ENCODE results near the gene GRK1. TPM values are rescaled to one million over a fixed set of nuclear protein-coding genes. Genes with fewer than 3 reads are reported as not detected.

GRK1 gene
- total RNA-seq, 1 experiment from 2014 or later: not detected

DNA sequence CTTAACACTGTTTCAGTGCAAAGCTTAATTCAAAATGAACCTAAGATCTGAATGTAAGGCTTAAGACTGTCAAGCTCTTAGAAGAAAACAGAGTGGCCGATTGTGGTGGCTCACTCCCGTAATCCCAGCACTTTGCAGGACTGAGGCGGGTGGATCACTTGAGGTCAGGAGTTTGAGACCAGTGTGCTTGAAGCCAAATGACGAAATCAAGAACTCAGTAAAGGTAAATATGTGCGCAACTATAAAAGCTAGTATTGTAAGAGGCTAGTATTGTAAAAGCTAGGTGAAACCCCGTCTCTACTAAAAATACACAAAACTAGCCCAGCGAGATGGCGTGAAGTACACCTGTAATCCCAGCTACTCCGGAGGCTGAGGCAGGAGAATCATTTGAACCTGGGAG is 21.7 kb upstream of the GRK1 start:
- no peaks in the 10 kb centered on the region for H3K27me3 Mint-ChIP-seq (ENCODE audit: insufficient read depth, unreplicated experiment)
- intact Hi-C loops (cut with micrococcal nuclease): no loop called here
- no TSS peak for BruUV-seq (replicated peaks)
- H3K4me1 Mint-ChIP-seq (ENCODE audit: insufficient read depth, unreplicated experiment): peaks cover 8% of the 10 kb centered on the region
- TF ChIP-seq, protein P1, sequence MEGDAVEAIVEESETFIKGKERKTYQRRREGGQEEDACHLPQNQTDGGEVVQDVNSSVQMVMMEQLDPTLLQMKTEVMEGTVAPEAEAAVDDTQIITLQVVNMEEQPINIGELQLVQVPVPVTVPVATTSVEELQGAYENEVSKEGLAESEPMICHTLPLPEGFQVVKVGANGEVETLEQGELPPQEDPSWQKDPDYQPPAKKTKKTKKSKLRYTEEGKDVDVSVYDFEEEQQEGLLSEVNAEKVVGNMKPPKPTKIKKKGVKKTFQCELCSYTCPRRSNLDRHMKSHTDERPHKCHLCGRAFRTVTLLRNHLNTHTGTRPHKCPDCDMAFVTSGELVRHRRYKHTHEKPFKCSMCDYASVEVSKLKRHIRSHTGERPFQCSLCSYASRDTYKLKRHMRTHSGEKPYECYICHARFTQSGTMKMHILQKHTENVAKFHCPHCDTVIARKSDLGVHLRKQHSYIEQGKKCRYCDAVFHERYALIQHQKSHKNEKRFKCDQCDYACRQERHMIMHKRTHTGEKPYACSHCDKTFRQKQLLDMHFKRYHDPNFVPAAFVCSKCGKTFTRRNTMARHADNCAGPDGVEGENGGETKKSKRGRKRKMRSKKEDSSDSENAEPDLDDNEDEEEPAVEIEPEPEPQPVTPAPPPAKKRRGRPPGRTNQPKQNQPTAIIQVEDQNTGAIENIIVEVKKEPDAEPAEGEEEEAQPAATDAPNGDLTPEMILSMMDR (IDR thresholded peaks at IDR 0.05; ENCODE audit: unreplicated experiment): no peak
- H3K36me3 Mint-ChIP-seq (ENCODE audit: insufficient read depth, unreplicated experiment): peaks cover 26% of the 10 kb centered on the region
- no peak for DNase-seq (ENCODE audit: unreplicated experiment)
- no peak overlapping the region for H3K27ac Mint-ChIP-seq (ENCODE audit: low read depth, unreplicated experiment)
- H3K9me3 Mint-ChIP-seq (ENCODE audit: unreplicated experiment): peaks cover 9% of the 10 kb centered on the region
- H3K4me3 Mint-ChIP-seq (ENCODE audit: unreplicated experiment): no peak overlapping the region
- ChIA-PET CTCF (no interaction called here), POLR2A (interaction anchor here (1.1 kb wide), 1 partner anchor 114 kb away, joined by 3 read pairs; the partner anchor contains the start of gene TMEM255B)

DNA sequence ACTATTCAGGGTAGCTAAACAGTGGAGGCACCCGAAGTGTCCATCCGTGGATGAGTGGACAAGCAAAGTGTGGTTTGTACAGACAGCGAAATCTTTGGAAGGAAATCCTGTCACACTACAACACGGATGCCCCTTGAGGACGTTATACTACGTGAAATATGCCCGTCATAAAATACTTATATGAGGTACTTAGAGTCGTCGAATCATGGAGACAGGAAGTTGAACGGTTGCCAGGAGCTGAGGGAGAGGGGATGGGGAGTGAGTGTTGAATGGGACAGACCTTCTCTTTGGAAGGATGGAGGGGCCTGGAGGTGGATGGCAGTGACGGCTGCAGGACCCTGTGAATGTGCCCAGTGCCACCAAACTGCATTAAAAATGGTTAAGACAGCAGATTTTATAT is 20.6 kb upstream of the GRK1 start:
- Mint-ChIP-seq H3K9me3 (ENCODE audit: unreplicated experiment) (peaks cover 9% of the 10 kb centered on the region), H3K27me3 (ENCODE audit: insufficient read depth, unreplicated experiment) (no peaks in the 10 kb centered on the region), H3K4me1 (ENCODE audit: insufficient read depth, unreplicated experiment) (peaks cover 8% of the 10 kb centered on the region), H3K36me3 (ENCODE audit: insufficient read depth, unreplicated experiment) (peaks cover 19% of the 10 kb centered on the region), H3K4me3 (ENCODE audit: unreplicated experiment) (no peak overlapping the region), H3K27ac (ENCODE audit: low read depth, unreplicated experiment) (no peak overlapping the region)
- CTCF ChIA-PET: no interaction called here
- TF ChIP-seq, protein P1 (IDR thresholded peaks at IDR 0.05; ENCODE audit: unreplicated experiment): no peak
- DNase-seq (ENCODE audit: unreplicated experiment): no peak
- intact Hi-C loops (cut with micrococcal nuclease): no loop called here
- BruUV-seq (replicated peaks): no TSS peak
- POLR2A ChIA-PET: interaction anchor here (0.5 to 0.6 kb wide), 2 partner anchors 100 to 128 kb away, joined by 3 to 5 read pairs; no protein-coding TSS in a partner anchor

DNA sequence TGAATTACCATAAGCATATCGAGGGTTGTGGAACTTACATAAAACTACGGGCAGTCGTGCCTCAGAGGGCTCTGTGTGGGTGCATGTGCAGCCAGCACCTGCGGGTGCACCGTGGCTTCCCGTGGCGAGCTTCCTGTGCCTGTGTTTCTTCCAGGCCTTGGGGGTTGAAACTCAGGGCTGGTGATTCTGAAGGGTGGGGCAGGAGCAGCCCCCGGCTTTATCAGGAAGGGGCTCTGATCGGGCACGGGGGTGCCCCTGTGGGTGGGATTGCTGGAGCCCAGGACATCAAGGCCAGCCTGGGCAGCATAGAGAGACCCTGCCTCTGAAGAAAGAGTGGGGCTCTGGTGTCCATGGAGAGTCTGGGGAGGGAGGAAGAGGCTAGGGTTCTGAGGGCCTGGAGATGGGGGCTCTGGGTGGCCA is 20.1 kb upstream of the GRK1 start:
- TF ChIP-seq, protein P1 (IDR thresholded peaks at IDR 0.05; ENCODE audit: unreplicated experiment): no peak
- Mint-ChIP-seq H3K27me3 (ENCODE audit: insufficient read depth, unreplicated experiment) (no peaks in the 10 kb centered on the region), H3K27ac (ENCODE audit: low read depth, unreplicated experiment) (no peak overlapping the region), H3K9me3 (ENCODE audit: unreplicated experiment) (peaks cover 9% of the 10 kb centered on the region), H3K4me1 (ENCODE audit: insufficient read depth, unreplicated experiment) (peaks cover 8% of the 10 kb centered on the region), H3K4me3 (ENCODE audit: unreplicated experiment) (no peak overlapping the region), H3K36me3 (ENCODE audit: insufficient read depth, unreplicated experiment) (peaks cover 15% of the 10 kb centered on the region)
- CTCF ChIA-PET: no interaction called here
- intact Hi-C loops (cut with micrococcal nuclease): no loop called here
- no peak for DNase-seq (ENCODE audit: unreplicated experiment)
- no TSS peak for BruUV-seq (replicated peaks)
- POLR2A ChIA-PET: interaction anchor here (0.6 to 1.3 kb wide), 5 partner anchors 17 to 590 kb away, joined by 3 to 4 read pairs (median 3); no protein-coding TSS in a partner anchor

DNA sequence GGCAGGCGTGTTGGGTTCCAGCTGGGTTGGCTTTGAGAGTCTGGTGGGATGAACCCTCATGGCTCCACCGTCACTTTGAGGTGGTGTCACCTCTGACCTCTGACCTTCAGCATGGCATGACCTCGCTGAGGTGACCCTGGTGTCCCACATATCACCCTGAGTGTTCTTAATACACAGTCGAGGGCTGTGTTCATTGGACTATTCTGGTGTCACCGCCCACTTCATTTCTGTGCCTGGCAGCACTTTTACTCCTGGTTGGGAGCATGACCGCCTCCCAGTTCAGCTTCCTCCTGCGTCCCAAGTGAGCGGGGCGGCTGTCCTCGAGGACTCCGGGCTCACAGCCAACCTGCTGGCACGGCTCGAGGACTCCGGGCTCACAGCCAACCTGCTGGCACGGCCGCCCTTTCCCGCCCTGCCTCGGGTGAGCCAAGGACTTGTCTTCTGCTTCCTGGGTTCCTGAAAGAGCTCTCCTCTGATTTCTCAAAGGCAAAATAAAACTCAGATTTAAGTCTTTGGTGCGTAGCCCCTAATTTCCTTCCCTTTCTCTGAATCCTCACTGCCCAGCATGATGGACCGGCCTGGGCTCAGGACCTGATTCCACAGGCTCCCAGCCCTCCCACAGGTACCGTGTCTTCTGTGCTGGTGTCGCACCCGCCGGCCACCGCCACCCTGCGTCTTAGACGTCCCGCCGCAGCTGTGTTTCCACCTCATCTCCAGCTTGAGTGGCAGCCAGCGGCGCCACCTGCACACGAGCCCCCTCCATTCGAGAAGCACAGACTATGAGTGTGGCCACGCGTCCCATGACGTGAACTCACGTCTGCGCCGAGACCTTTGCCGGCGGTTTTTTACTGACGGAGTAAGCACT is 19.4 kb upstream of the GRK1 start:
- intact Hi-C loops (cut with micrococcal nuclease): no loop called here

More for the DNA sequence above, 19.4 kb upstream of the GRK1 start:
- H3K27me3 Mint-ChIP-seq (ENCODE audit: insufficient read depth, unreplicated experiment): no peaks in the 10 kb centered on the region
- H3K36me3 Mint-ChIP-seq (ENCODE audit: insufficient read depth, unreplicated experiment): peaks cover 9% of the 10 kb centered on the region
- ChIA-PET CTCF (no interaction called here), POLR2A (interaction anchor here (0.8 to 1.3 kb wide), 4 partner anchors 18 to 590 kb away, joined by 3 to 4 read pairs (median 3); no protein-coding TSS in a partner anchor)
- H3K4me1 Mint-ChIP-seq (ENCODE audit: insufficient read depth, unreplicated experiment): peaks cover 8% of the 10 kb centered on the region
- DNase-seq (ENCODE audit: unreplicated experiment): peak; percentile 87
- BruUV-seq (replicated peaks): no TSS peak
- H3K27ac Mint-ChIP-seq (ENCODE audit: low read depth, unreplicated experiment): peak overlapping the region; percentile 28
- H3K4me3 Mint-ChIP-seq (ENCODE audit: unreplicated experiment): no peak overlapping the region
- H3K9me3 Mint-ChIP-seq (ENCODE audit: unreplicated experiment): peaks cover 3% of the 10 kb centered on the region
- TF ChIP-seq, protein P1 (IDR thresholded peaks at IDR 0.05; ENCODE audit: unreplicated experiment): no peak
